ENCODE measurements around the gene RAB3GAP1.
A peak's percentile ranks its signal among the peaks of the same experiment; 100 is the strongest.
"Not testable (repeated sequence)": the region's sequence is repeated elsewhere in the genome, so short reads cannot be mapped to it uniquely, and the experiment has no call there.

RAB3GAP1 gene

DNA sequence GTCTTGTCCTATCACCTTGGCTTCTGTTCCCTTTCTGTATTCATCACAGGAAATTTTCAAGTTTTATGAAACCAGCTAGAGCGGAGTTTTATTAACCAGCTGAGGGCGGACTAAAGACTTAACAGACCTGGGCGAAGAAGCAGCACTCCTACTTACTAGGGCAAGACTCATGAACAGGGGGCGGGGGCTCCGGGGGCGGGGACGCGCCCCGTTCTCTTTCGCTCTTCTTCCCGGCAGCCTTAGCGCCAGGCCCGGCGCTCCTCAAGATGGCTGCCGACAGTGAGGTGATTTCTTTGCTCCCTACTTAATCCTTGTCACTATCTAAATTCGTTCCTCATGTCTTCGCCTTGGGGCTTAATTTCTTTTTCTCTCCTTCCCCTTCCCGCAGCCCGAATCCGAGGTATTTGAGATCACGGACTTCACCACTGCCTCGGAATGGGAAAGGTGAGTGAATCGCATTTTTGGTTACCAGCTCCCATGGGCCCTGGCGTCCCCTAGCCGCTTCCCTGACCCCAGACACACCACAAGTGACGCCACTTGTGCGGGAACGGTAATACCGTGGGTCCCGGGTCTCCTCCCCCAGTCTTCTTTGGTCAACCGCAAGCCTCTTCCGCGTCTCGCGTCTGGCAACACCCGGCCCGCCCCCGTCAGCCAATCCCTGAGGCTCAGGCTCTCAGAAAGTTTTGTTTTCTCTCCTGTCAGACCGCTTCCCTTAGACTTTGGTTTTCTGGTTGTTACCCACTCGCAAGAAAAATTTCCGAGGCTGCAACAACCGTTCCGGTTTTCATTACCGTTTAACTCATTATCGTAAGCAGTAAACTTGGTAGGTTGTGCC is at the start of gene RAB3GAP1:
TSS of gene RAB3GAP1 (plus strand) at position 251 of the 835 bp plus-strand sequence. CDS start at position 267, 16 bp downstream.
- DNase-seq: peak; percentile 91

DNA sequence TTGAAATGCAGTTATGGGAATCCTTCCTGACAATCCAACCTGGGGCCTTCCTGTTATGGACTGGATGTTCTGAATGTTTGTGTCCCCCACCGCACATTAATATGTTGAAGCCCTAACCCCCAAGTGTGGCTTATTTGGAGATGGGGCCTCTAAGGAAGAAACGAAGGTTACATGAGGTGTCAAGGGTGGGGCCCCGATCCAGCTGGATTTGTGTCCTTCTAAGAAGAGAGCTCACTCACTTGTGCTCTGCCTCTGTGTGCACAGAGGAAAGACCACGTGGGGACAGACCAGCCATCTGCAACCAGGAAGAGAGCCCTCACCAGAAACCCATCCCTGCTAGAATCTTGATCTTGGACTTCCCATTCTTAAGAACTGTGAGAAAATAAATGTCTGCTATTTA is 49.3 kb upstream of the RAB3GAP1 start:
- no peak for DNase-seq

DNA sequence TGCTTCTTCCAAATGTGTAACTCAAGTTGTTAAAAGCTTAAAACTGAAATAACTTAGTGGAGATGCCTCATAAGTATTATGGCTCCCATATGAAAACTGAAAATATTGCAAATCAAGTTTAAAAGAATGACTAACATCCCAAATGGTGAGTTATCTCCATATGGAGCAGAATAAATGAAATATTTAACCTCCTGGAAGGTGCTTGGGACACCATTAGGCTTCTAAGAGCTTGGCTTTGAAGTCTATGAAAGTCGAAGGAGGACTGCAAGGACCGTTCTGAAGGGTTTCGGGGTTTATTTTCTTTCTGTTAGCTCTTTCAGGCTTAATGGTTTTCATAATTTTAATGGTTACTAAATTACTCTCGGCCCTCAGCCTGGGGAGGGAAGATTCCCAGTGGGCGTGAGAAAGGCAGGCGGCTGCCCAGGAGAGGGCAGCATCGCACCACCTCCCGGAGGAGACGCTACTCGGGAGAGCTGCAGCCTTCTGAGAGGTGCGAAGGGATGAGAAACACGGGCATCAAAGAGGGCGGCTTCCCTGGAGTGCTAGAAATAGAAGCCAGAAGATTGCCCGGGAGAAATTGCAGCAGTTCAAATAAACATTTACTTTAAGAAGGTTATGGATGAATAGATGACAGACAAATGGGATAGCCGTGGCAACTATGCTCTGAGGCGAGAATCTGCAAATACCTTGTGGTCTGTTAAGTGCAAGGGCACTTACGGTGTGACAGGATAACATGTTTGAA is 47.9 kb upstream of the RAB3GAP1 start:
- peak; percentile 68 for DNase-seq

DNA sequence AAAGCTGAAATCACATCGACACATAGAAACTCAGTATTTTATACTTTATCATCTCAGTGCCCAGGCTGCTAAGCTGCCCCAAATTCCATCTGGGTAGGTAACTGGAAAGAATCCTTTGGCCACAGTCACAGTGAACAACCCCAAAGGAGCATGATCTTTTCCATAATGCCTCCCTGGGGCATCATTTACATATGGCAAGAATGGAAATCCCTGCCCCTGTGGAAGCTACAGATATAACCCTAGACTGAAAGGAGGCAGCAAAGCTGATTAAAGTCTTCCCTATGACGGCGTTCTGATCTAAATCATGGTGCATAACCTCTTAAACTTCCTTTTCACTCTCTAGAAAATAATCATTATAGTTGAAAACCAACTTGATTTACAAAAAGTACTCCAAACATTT is 46.3 kb upstream of the RAB3GAP1 start:
- no peak for DNase-seq

DNA sequence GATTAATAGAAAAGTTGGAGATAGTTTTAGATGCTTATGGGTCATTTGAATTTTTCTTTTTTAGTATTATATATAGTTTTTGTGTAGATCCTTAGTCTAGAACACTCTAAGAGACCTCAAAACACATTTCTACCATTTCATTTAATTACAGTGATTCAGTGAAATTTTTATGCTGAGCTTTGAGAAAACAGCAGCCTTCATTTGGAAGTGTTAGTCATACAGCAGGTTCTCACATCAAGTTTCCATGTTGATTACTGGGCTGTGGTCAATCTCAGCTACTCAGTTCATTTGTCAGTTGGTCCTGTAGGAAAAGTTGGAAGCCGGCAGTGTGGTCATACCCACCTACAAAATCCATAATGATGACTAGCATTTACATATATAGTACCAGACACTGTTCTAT is 42.8 kb upstream of the RAB3GAP1 start:
- no peak for DNase-seq

DNA sequence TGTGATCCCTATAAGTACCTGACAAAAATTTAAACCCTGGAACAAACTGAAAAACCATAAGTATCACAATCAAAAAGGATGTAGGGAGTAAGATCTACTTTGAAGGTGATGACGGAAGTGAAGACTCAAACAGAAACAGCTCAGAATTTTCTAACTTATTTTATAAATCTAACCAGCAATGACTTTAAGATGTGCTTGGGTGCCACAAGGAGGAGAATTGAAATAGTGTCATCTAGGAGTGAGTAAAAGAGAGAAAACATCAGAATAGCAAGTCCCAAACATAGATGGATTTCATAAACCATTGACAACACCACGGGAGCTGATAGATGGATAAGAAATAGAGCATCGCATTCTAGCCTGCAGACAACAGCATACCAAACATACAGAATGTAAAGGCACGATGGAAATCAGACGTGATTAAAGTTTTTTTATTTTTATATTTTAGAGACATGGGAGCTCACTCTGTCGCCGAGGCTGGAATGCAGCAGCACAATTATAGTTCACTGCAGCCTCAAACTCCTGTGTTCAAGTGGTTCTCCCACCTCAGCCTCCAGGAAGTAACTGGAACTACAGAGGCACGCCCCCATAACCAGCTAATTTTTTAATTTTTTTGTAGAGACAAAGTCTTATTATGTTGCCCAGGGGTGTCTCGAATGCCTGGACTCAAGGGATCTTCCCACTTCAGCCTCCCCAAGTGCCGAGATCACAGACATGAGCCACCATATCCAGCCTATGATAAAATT is 41.7 kb upstream of the RAB3GAP1 start:
- no peak for DNase-seq

DNA sequence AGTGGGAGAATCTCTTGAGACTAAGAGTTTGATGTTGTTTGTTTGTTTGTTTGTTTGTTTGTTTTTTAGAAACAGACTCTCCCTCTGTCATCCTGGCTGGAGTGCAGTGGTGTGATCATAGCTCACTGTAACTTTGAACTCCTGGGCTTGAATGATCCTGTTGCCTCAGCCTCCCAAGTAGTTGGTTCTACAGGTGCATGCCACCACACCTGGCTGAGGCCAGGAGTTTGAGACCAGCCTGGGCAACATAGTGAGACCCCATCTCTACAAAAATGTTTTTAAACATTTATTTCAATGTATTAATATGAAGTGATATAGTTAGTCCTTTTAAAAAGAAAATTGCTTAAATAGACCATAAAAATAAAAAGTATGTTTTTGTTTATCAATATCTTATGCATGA is 40.5 kb upstream of the RAB3GAP1 start:
- no peak for DNase-seq

DNA sequence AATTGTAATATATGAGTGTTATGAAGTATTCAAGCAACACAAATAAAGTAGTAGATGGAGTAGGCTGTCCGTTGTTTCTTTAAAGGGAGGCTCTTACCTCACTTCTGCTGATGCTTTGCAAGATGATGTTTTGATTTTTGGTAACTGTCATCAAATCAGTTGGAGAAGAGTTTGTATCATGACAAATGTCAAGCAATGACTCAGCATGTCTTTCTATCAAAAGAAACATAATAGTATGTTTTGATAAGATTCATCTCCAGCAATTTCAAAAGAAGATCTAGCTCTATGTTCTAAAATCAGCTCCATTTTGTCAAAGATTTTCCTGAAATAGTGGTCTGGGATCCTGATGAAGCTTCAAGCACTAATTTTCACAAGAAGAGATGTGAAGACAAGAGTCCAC is 30.5 kb upstream of the RAB3GAP1 start:
- no peak for DNase-seq

DNA sequence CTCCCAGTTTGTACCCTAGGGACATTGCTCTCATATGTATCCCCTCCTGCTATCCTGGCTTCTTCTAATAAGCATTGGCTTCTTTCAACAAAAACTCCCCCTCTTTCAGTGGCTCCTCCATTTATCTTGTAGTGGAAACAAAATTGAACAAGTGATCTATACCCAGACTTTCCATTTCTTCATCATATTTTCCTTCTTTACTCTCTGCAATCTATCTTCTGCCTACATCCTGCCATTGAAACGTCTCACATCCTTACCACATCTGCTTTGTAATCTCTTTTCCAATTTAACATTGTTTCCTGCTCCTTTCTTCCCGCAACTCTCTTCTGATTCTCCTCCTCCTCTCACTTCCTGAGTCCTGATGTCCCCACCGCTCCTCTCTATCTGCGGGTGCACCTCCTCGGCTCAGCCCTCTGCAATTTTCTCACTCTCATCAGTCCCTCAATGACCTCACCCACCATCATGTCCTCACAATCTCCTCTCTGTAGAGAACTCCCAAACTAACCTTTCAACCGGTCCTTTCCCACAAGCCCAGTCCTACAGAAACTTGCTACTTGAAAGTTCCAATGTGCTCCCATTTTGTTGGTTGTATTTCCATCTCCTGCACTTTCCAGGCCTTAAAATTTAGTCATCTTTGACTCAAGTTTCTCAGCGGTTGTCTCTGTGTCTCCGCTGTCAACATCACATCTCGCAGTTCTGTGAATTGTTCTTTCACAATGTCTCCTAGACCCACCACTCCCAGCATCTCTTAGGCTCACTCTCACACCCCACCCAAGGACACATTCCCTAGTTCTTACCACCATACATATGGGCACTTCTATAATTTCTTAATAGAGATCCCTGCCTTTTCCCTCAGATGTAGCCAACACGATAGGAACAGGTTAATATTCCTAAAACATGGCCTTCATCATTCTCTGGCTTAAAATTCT is 28.9 kb upstream of the RAB3GAP1 start:
- DNase-seq: no peak

DNA sequence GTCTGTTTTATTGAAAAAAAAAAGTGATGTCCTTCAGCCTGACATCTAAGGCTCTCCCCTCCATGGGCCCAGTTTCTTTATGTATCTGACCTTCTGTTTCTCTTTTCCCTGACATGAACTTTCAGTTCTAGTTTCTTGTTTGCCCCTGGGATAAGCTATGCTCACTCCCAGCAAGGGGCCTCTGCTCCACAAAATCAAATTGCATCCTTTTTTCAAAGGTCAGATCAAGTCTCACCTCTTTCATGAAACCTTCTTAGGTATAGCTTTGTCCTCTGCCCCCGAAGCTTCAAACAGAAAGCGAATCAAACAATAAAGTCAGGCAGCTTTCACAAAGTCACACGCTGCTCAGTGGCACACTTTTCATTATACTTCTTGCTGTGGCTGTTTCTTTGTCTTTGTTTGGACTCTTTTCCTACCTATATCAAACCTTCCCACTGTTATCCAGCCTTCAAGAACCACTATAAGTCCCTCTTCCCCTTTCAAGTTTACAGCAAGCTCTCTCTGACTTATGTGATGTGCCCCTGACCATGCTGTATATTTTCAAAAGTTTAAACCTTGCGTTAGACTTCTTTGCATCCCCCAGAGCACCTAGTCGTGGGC is 28.1 kb upstream of the RAB3GAP1 start:
- DNase-seq: no peak

DNA sequence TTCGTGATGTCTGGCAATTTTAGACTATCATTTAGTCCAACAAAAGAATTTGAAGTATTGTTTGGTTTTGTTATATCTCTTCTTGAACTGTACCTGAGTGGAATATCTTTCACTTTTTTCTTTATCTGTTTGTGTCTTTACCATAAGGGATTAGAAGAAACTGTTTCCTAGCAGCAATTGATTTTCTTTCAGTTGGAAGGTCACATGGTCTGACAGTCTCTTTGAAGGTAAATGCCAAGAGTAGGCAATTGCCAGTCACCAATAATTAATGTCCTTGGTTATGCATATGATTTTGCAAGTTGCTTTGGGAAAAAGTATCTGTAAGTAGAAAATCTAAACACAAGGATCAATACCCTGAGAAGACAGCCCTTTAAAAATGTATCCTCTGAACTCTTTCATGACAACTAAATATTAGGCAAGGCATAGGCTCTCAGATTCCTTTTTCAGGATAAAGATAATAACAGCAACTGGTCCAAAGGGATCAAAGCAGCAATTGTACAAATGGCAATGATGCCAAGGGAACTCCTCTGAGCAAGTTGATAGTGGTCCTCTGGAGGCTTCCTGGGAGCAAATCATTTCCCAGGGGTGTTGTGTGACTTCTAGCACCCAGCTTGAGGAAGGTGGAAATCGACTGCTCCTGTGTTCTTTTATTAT is 22.5 kb upstream of the RAB3GAP1 start:
- no peak for DNase-seq

DNA sequence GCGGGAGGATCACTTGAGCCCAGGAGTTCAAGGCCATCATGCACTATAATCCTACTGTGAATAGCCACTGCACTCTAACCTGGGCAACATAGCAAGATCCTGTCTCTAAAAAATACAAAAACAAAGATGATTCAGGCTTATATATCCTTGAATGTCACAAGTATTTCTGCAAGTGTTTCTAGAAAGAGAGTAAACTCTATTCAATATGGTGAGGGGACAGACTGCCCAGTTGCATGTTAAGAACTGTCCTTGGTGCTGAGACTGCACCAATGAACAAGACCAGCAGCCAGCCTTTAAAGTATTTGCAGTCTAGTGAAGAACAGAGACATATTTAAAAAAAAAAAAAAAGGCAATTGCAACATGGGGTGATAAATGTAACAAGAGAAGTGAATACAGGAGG is 21.3 kb upstream of the RAB3GAP1 start:
- no peak for DNase-seq

DNA sequence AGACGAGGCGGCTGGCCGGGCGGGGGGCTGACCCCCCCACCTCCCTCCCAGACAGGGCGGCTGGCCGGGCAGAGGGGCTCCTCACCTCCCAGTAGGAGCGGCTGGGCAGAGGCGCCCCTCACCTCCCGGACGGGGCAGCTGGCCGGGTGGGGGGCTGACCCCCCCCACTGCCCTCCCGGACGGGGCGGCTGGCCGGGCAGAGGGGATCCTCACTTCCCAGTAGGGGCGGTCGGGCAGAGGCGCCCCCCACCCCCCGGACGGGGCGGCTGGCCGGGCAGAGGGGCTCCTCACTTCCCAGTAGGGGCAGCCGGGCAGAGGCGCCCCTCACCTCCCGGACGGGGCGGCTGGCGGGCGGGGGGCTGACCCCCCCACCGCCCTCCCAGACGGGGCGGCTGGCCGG is 18.9 kb upstream of the RAB3GAP1 start:
- DNase-seq: not testable (repeated sequence)

DNA sequence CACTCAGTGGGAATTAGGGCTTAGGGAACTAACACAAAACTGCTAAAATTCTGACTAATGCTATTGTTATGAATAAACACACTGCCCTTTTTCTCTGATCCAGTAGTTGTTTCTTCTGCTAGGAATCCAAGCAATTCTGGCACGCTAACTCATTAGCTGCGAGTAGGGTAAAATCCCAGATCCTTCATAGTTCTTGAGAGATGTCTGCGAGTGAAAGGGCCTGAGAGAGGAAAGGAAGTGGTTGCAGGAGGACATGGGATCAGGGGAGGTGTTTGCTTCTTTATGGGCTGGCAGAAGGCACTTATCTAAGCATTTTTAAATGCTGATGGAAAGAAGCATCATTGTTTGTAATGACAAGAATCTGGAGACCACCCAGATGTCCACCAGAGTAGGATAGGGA is 14.3 kb upstream of the RAB3GAP1 start:
- DNase-seq: no peak

DNA sequence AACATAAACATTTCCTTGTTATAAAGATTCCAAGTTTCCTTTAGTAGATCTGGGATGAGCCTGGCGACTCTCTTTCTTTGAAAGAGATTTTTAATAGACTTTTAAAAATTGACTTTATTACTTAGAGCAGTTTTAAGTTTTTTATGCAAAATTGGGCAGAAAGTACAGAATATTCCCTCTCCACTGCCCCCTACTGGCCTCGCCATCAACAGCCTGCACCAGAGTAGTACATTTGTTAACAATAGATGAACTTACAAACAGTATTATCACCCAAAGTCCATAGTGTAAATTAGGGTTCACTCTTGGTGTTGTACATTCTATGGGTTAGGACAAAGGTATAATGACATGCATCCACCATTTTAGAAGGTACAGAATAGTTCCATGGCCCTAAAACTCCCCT is 8.7 kb upstream of the RAB3GAP1 start:
- DNase-seq: peak; percentile 28

DNA sequence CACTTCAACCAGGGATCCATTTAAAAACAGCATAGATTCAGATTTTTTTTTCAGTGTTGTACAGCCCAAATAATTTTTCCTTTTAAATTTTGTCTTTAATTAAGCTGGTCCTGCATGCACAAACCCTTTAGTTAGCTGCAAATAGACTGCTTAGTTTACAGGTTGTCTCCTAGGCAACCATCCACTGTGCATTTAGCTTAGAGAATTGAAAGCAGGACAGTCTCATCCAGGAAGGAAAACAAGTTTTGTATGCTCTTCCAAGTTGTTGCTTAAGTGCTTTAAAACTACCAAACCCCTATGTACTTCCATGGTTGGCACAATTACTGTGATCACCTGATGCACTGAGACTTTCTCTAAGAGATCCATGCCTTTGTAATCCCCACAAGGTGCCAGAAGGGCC is 4.8 kb upstream of the RAB3GAP1 start, which contains the start of gene MAP3K19:
TSS of gene MAP3K19 (minus strand) at position 148 of the 400 bp plus-strand sequence. CDS start 22,800 bp downstream, outside the sequence.
- no peak for DNase-seq

DNA sequence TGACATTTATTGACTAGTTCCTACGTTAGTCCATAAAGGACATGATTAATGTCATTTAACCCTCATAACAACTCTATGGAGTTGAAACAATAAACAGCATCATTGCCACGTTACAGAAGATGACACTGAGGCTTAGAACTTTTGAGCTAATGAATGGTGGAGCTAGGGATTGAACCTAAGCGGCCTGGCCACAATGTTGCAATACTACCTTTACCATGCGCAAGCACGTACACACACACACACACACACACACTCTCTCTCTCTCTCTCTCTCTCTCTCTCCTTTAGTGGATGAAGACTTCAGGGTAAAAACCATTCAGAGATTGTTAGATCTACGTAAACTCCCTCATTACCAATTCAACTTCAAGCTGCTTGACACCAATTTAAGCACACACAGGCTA is 4.0 kb upstream of the RAB3GAP1 start:
- no peak for DNase-seq

DNA sequence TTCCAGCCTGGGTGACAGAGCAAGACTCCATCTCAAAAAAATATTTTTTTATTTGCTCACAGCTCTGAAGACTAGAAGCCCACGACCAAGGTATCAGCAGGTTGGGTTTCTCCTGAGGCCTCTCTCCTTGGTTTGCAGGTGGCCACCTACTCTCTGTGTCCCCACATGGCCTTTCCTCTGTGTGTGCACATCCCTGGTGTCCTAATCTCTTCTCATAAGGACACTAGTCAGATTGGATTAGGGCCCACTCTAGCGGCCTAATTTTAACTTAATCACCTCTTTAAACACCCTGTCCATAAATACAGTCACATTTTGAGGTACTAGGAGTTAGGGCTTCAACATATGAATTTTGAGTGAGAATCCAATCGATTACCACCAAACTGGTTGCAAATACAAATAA is 2.0 kb upstream of the RAB3GAP1 start:
- DNase-seq: no peak

DNA sequence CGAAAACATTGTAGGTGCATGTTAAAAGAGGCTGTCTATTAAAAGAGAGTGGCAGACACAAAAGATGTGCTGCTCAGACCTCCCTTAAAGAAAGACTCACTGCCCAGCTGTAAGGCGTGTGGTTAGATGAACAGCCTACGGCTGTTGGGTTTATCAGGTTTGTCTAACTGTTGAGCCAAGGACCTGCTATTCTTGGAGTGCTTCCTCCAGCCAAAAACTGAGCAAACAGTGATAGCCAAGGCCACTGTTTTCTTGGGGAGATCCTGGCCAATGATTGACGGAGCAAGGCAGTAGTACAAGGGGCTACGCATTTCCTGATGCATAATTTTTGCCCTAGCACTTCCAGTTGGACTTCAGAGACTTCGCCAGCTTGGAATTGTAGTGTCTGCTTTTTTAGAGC is 1.4 kb upstream of the RAB3GAP1 start:
- DNase-seq: no peak

DNA sequence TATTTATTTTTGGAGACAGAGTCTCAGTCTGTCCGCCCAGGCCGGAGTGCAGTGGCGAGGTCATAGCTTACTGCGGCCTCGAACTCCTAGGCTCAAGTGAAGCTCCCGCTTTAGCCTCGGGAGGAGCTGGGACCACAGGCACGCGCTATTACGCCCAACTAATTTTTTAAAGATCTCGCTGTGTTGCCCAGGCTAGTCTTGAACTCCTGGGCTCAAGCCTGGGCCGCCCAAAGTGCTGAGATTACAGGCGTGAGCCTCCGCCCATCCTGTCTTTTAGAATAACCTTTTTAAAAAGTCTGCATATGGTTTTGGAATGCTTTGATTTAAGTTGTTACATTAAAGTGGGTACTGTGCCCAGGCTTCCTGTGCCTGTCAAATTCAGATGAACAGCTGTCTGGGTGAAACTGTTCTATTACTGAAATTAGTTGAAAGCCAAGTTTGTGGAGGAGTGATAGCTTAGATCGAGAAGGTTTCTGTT is 944 bp downstream of the RAB3GAP1 start:
- peak; percentile 6 for DNase-seq

DNA sequence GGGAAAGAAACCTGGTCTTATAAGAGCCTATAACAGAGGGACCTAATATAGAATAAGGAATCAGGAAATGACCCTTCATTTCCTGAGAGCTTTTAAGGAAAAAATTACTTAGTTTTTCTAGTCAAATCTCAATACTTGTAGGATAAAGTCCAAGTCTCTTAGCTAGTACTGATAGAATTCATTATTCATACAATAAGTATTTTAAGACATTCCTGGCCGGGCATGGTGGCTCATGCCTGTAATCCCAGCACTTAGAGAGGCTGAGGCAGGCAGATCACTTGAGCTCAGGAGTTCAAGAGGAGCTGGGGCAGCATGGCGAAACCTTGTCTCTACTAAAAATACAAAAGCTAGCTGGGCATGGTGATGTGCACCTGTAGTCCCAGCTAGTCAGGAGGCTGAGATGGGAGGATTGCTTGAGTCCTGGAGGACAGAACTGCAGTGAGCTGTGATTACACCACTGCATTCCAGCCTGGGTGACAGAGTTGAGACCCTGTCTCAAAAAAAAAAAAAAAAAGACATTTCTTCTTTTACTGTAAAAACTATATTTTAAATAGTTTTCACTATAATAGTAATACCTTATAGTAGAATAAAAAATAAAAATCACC is 3.2 kb downstream of the RAB3GAP1 start:
- no peak for DNase-seq
